ENCODE measurements around the gene NFASC.

The NFASC gene

DNA sequence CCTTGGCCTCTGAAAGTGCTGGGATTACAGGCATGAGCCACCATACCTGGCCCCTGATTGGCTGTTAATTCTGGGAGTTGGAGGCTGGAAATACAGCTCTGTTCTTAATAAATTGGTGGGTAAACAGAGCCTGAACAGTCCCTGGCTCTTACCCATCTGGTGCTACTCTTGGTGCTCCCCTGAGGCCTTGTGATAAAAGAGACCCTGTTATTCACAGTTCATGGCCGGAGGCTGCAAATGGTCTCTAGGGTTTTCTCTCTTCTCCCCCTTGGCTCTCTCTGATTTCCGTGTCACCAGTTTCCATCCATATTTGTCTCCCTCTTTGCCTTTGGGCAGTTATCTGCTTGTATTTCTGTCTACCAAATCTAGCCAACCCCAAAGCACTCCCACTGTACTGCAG, 17.2 kb downstream of the NFASC start:
- DNase-seq (ENCODE audit: insufficient read length, low spot score) (no peak), FAIRE-seq (no peak)

DNA sequence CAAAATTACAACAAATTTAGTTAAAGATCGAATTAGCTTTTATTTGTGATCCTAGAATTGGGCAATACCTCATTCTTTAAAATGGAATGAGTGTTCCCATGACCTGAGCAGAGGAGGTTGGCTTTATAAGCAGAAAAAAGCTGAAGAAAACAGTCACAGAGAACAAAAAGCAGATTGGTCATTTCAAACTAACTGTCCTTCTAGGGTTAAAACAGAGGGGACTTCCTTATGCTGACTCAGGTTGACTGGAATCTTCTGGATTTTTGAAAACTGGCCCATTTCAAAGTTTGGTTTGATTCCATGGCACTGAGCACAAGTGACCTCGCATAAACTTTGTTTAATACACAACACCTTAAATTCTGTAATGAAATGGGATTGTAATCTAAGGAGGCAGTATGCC, 17.6 kb downstream of the NFASC start:
- FAIRE-seq = no peak
- DNase-seq (ENCODE audit: insufficient read length, low spot score) = no peak

DNA sequence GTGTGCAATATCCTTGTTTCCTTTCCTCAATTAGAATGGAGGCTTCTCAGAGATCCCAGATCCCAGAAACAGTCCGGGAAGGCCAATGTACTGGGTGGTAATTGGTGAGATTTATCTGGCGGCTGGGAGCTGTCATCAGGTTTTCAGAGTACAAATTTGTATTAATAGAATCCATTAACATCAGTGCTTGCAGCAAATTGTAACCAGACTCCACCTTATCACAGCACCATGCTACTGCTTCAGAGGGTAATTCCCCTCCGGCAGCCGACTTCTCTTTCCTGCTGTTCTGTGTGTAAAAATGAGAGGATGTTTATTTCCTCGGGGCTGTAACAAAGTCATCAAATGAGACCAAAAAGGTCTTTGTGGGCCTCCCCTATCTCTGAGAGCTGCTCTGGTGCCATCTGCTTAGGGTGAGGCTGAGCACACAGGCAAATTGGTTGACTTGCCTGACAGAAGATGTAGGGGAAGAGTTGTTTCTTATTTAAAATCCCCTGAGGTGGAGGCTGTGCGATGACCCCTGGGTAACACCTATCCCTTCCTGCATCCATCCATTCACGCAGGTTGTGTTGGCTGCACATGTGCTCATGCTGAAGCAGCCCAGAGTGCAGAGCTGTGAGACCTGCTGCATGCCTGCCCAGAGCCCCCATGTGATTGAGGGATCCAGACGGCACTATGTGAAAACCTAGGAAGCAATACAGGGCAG, 19.2 kb downstream of the NFASC start:
- FAIRE-seq = no peak

DNA sequence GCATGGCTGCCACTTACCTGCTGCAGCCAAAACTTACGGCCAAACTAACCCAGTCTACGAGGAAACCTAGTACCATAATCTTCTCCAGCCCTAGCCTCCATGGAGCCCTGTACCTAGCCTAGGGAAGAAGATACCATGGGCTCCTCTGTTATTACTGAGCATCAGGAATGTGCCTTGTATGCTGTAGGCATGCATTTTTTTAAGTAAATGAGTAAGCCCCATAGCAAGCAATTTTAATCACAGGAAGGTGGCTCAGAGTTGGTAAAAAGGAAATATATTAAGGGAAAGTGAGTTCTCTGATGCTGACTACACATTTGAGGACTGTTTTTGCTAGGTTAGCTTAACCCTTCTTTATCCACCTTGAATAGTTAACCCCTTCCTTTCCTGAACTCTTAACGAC, 21.2 kb downstream of the NFASC start:
- no peak for FAIRE-seq
- DNase-seq (ENCODE audit: insufficient read length, low spot score) = no peak

More for the DNA sequence above, 19.2 kb downstream of the NFASC start:
- no peak for DNase-seq (ENCODE audit: insufficient read length, low spot score)

DNA sequence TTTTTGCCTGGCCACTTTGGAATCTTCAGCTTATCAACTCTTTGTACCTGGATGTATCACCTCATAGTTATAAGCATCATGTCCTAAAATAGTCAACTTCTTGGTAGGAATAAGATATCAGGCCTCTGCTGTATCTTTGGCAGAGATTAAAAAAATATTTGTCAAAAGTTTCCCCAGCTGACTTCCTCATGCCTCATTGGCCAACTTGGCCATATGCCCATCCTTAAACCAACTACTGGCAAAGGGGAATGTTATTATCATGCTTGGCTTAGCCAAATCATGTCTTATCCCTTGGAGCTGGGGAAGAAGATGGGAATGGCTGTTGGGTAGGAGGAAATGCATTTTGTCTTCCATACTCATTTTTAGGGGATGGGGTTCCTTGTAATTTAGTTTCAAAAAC, 23.4 kb downstream of the NFASC start:
- FAIRE-seq = no peak

DNA sequence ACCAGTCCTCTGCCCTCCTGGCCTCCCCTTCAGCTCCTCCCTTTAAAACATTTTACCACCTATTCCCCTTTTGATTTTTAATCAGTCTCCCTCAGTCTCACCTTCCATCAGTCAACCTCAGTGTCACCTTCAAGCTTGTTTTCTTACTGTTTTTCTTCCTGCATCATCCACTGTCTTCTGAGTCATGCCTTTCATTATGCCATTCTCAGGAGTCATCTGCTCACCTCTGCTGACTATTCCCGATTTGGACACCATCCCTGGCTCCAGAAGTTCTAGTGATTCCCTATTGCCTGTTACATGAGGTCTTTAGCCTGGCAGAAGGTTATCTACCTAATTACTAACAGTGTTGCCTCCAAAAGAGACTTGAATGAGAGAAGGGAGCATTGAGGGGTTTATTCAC, 23.9 kb downstream of the NFASC start:
- FAIRE-seq = no peak
- no peak for DNase-seq (ENCODE audit: insufficient read length, low spot score)

More for the DNA sequence above, 23.4 kb downstream of the NFASC start:
- no peak for DNase-seq (ENCODE audit: insufficient read length, low spot score)

DNA sequence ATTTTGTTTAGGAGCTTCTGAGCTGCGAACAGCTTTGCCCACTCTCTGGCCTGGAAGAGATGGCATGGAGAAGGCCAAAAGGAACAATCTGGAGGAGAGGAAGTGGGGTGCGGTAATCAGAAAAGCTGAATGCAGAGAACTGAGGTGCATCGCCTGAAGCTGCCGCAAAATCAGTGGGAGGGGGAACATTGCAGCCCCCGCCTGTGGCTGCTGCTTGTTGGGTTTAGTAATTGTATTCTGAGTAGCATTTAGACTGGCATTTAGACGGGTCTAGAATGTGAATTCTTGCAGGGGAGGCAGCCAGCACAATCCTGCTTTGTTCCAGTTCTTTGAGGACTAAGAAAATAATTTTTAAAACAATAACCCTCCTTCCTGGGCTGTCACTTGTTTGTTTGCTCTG, 25.4 kb downstream of the NFASC start:
- no peak for FAIRE-seq

DNA sequence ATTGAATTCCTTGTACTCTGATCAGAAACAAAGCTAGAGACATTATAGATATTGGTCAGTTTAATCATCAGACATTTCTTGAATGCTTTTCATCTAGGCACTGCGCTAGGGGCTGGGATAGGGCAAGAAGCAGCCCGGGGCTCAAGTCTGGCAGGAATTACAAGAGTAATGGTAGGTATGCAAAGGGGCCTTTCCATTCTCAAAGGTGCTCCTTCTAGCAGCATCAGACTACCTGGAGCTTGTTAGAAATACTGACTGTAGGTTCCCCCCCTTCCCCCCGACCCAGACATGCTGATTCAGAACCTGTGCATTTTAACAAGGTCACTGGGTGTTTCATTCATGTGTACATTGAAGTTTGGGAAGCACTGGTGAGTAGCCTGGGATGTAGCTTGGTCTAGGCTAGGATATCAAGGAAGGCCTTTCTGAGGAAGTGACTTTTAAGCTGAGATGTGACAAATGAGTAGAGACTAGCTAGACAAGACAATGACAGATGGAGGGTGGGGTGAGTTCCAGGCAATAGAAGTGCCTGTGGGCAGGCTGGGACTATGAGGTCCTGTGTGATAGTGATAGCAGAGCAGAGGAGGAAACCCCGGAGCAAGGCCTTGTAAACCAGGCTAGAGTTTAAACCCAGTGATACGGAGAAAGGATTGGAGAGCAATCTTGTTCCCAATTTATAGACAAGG, 26.3 kb downstream of the NFASC start:
- DNase-seq (ENCODE audit: insufficient read length, low spot score) = no peak
- FAIRE-seq = no peak

More for the DNA sequence above, 25.4 kb downstream of the NFASC start:
- no peak for DNase-seq (ENCODE audit: insufficient read length, low spot score)

DNA sequence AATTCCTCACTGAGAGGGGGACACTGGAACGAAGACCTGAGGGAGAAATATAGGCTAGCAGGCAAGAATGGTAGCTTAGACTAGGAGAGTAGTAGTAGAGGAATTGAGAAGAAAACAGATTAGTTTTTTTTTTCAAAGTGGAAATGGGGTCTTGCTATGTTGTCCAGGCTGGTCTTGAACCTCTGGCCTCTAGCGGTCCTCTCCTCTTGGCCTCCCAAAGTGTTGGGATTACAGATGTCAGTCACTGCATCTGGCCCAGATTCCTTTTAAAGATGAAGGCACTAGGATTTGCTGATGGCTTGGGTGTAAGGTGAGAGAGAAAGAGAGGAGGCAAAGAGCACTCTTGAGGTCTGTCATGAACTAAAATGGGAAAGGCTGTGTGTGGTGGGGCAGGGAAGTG, 30.1 kb downstream of the NFASC start:
- FAIRE-seq (no peak), DNase-seq (ENCODE audit: insufficient read length, low spot score) (no peak)

DNA sequence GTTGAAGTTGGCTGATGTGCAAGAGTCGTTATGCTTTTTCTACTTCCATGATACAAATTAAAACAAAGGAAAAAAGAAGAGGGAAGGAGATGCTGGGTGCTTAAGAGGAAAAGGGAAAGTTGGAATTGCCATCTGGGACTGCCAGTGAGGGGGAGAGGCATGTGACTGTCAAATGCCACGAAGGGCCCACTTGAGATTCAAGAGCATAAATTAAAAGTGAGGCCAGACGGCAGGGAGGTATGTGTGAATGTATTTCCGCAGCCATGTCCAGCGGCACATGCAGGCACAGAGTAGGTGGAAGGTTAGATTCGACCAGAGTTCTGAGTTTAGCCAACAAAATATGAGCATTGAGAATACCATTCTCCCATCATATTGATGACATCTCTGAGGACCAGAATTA, 32.0 kb downstream of the NFASC start:
- FAIRE-seq (no peak), DNase-seq (ENCODE audit: insufficient read length, low spot score) (no peak)

DNA sequence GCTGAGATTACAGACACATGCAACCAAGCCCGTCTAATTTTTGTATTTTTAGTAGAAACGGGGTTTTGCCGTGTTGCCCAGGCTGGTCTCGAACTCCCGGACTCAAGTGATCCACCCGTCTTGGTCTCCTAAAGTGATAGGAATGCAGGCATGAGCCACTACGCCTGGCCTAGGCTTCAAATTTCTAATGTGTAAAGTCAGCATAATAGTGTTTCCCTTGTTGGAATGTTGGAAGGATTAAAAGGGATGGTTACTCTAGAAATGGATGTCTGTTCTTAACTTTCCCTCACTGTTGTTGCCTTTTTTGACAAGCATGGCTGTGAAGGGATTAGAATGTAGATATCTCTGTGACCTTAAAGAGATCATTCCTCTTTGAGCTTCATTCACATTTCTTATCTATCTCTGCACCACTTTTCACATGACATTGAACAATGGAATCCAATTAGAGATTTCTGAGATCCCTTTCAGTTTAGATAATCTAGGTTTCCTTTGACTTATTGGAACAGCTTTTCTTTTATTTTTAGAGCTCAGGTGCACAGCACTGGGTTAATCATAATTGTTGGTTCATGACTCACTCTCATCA, 33.7 kb downstream of the NFASC start:
- DNase-seq (ENCODE audit: insufficient read length, low spot score) (no peak), FAIRE-seq (no peak)

DNA sequence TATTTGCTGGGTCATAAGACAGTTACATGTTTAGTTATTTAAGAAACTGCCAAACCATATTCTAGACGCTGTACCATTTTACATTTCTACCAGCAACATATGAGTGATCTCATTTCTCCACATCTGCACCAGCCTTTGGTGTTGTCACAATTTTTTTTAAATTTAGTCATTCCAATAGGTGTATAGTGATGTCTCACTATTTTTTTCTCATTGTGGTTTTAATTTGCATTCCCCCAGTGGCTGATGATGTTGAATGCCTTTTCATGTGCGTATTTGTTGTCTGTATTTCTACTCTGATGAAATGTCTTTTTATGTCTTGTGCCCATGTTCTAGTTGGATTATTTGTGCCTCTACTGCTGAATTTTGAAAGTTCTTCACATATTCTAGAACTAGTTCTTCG, 38.4 kb downstream of the NFASC start:
- FAIRE-seq = no peak
- DNase-seq (ENCODE audit: insufficient read length, low spot score) = no peak

DNA sequence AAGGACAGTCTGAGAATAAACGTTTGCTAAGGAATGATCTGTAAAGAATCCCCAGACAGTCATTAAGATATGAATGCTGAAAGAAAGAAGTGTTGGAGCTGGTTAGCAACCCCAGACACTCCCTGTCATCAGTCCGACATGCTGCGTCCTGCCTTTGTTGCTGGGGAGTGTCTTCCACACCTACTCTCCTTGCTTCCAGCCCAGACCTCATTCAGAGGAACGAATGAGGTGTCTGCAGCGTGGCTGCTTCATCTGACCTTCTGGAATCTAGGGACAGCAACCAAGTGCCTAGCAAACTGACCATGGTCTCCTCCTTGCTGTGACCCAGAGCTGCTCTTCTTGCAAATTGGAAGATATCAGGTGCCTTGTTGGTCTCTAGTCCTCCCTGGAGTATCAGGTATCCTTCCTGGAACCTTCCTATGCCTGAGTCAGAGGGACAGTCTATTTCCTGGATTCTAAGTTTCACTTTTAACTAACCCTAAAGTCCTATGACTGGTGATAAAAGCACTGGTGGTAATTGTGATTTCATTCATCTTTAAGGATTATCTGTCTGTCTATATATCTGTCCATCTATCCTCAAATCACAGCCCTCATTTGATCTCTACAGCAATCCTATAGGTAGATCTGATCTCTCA, 45.3 kb downstream of the NFASC start:
- DNase-seq (ENCODE audit: insufficient read length, low spot score) (peak; percentile 23), FAIRE-seq (no peak)

DNA sequence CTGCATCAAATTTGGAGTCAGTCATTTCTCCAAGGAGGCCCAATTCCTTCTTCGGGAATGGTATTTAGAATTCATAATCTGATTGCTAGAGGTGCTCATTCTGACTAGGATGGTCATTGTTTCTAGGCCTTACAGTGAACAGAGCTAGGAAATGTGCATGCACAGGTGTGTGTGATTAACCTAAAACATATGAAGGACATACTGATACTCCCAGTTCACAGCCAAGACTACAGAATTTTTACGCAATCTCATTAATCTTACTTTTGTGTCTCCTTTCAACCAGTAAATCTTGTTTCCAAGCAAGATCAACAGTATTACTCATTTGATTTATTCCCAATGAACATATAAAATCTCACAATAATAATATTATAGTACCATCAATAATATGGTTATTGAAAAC, 47.1 kb downstream of the NFASC start:
- FAIRE-seq (no peak), DNase-seq (ENCODE audit: insufficient read length, low spot score) (no peak)

DNA sequence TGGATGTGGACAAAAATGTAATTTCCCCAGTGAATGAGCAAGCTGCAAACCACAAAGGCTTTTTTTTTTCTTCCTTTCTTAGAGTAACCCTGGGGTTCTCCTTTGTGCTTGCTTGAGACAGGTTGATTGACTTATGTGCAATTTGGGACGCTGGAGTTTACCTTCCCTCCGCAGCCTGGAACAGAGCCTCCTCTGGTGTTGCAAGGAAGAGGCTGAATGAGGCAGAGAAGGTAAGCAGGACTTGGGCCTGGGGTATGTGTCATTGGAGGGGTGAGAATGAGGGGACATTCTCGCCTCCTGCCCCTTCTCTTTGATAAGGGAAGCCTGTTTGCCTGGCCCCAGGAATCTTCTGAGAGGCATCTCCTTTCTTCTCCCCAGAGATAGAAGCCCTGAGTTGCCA, 49.8 kb downstream of the NFASC start:
- FAIRE-seq = no peak
- no peak for DNase-seq (ENCODE audit: insufficient read length, low spot score)

DNA sequence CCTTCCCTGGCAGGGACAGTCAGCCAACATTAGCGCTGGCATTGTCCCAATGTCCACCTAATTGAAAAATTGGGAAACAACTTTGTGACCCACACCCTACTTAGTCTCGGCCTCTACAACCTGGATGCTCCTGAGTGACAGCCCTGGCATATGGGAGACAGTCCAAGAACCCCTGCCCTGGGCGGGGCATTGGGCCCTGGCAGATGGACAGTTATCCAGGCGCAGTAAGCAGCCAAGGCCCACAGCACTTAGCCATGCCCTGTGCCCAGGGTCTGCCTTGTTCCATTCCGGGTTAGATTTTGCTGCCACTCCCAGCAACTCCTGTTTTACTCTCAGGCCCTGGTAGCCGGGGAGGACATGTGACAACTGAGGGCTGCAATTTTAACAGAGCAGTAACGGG, 50.3 kb downstream of the NFASC start:
- no peak for DNase-seq (ENCODE audit: insufficient read length, low spot score)
- FAIRE-seq = no peak

DNA sequence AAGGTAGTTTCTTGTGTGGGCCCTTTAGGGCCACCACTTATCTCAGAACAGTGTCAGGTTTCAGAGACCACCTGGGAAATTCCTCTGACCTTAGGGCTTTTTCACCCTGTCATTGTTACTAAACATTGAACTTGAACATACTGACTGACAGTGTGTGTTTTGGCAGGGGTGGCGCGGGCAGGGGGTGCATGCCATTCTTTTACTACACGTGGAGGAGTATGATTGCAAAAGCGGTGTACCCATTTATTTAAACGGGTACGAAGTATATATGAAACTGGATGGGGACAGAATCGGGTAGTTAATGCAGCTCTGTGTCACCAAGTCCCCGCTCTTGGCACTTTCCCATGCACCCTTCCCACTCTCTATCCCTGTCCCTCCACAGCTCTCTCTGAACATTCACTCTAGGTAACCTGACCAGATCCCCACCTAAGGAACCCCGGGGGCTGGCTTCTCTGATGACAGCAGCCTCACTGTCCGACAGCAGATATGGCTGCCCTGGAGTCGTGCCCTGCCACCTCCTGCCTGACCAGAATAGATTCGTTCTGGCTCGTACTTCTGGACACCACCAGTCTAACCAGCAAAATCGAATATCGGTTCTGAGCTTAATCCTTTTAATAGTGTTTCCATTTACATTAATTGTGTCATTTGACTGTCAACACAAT, 51.3 kb downstream of the NFASC start:
- FAIRE-seq = no peak

DNA sequence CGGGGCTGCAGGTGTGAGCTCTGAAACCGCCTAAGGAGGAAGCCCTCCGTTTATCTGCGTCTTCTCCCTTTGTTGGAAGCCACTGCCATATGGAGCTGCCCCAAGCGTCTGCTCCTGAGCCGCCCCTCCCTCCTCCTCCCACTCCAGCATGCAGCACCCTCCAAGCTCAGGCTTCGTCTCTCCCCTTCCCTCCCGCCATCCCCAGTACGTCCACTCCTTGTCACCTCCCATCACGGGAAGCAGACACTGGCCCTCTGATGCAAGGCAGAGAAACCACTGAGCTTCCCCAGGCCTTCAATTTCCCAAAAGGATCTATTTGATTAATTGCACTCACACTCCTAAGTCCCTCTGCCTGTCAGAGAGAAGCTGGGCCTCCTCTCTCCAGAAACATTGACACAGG, 52.5 kb downstream of the NFASC start:
- FAIRE-seq = no peak
- no peak for DNase-seq (ENCODE audit: insufficient read length, low spot score)

More for the DNA sequence above, 51.3 kb downstream of the NFASC start:
- DNase-seq (ENCODE audit: insufficient read length, low spot score) = no peak

DNA sequence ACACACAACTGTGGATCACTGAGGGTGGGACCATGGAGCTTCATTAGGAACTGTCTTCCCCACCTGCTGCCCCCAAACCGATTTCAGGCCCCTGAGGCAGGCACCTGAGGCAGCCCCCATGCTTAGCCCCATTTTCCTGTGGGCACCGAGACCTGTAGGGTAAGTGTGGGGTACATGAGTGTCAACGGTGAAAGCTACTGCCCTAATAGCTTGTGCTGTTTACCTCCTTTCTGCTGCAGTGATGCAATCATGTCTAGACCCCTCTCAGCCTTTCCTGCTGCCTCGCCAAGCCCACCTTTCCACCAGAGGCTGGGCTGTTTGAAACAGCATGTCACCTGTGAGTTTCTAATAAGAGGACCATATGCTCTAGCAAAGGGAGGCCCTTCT, 53.0 kb downstream of the NFASC start:
- DNase-seq (ENCODE audit: insufficient read length, low spot score) = no peak

DNA sequence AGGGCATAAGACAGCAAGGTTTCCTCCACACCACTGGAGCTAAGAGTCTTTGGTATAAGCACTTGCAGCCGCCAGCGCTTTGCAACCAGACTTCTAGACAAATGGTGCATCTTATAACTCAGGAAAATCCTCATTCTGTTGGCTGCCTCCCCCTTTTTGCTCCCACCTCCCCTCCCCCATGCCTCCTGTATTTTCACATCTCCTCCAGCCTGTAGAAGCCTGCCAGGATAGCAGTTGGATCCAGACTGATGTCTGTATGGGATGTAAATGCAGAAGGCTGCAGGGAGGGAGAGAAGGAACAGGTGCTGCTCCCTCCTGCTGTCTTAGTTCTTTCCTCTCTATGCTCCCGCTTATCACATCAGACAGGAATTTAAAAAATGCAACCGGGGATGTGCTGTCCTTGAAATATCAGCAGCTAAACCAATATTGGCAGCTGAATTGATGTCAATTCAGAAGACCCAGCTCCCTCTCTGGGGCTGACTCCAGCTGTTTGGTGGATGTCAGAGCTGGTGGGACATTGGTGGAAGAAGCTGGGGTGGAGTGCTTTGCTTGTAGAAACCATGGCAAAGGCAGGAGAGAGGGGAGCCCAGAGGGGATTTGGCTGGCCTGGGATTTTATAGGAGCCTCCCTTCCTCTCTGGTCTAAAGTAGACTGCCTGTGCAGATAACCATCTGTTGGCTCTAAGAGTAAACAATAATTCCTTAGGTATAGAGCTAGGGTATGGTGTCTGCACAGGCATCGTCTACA, 53.5 kb downstream of the NFASC start:
- FAIRE-seq (no peak), DNase-seq (ENCODE audit: insufficient read length, low spot score) (peak; percentile 69)

More for the DNA sequence above, 53.0 kb downstream of the NFASC start:
- FAIRE-seq = no peak

Data from HTR-8/SVneo (cell line).